Rectal smooth muscle tissue (tissue), 1 donor: Measurements from ENCODE around the gene ZBTB4.
"Not testable (repeated sequence)": the region's sequence is repeated elsewhere in the genome, so short reads cannot be mapped to it uniquely, and the experiment has no call there.

ENCODE experiments used
- H3K27ac ChIP-seq: one replicate; pipeline ENCODE4 v1.7.0; 2013; ENCODE audit warnings: low read depth, low read length, inconsistent platforms
- H3K27me3 ChIP-seq: one replicate; pipeline ENCODE4 v1.7.0; 2013; ENCODE audit warnings: low read length; ENCODE audit not compliant: control insufficient read depth, insufficient read depth
- H3K36me3 ChIP-seq: one replicate; pipeline ENCODE4 v1.7.0; 2013; ENCODE audit warnings: low read length; ENCODE audit not compliant: control insufficient read depth, insufficient read depth
- H3K4me1 ChIP-seq: one replicate; pipeline ENCODE4 v1.7.0; 2013; ENCODE audit warnings: low read length; ENCODE audit not compliant: control insufficient read depth, insufficient read depth
- H3K4me3 ChIP-seq: one replicate; pipeline ENCODE4 v1.7.0; 2013; ENCODE audit warnings: low read length
- H3K9ac ChIP-seq: one replicate; pipeline ENCODE4 v1.7.0; 2013; ENCODE audit warnings: low read length

ZBTB4 gene

GRCh38 chr17:7476494-7476893 is 2.9 kb downstream of the ZBTB4 start:
- Histone ChIP-seq H3K27me3 (no peaks in the 10 kb centered on the region), H3K36me3 (no peaks in the 10 kb centered on the region), H3K4me3 (peak overlapping the region; percentile 35), H3K9ac (no peak overlapping the region), H3K4me1 (peaks cover 21% of the 10 kb centered on the region), H3K27ac (peak overlapping the region; percentile 99)

- H3K27ac ChIP-seq = peak overlapping the region; percentile 99
- no peaks in the 10 kb centered on the region for H3K27me3 ChIP-seq
- no peak overlapping the region for H3K4me3 ChIP-seq
- peaks cover 21% of the 10 kb centered on the region for H3K4me1 ChIP-seq
- no peak overlapping the region for H3K9ac ChIP-seq
- H3K36me3 ChIP-seq = no peaks in the 10 kb centered on the region
Observed at GRCh38 chr17:7475764-7476422, 3.5 kb downstream of the ZBTB4 start.

DNA sequence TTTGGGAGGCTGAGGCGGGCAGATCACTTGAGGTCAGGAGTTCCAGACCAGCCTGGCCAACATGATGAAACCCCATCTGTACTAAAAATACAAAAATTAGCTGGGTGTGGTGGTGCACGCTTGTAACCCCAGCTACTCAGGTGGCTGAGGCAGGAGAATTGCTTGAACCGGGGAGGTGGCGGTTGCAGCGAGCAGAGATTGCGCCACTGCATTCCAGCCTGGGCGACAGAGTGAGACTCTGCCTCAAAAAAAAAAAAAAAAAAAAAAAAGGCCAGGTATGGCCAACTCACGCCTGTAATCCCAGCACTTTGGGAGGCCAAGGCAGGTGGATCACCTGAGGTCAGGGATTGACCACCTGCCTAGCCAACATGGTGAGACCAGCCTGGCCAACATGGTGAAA is 4.7 kb downstream of the ZBTB4 start:
- H3K4me1 ChIP-seq = peaks cover 16% of the 10 kb centered on the region
- peak overlapping the region; percentile 99 for H3K27ac ChIP-seq
- H3K4me3 ChIP-seq, H3K36me3 ChIP-seq, H3K9ac ChIP-seq, H3K27me3 ChIP-seq: not testable (repeated sequence)

GRCh38 chr17:7471729-7472128 is 7.7 kb downstream of the ZBTB4 start:
- peaks cover 11% of the 10 kb centered on the region for H3K4me1 ChIP-seq
- H3K27me3 ChIP-seq = no peaks in the 10 kb centered on the region
- no peak overlapping the region for H3K9ac ChIP-seq
- no peak overlapping the region for H3K27ac ChIP-seq
- H3K36me3 ChIP-seq = no peaks in the 10 kb centered on the region
- H3K4me3 ChIP-seq = no peak overlapping the region

DNA sequence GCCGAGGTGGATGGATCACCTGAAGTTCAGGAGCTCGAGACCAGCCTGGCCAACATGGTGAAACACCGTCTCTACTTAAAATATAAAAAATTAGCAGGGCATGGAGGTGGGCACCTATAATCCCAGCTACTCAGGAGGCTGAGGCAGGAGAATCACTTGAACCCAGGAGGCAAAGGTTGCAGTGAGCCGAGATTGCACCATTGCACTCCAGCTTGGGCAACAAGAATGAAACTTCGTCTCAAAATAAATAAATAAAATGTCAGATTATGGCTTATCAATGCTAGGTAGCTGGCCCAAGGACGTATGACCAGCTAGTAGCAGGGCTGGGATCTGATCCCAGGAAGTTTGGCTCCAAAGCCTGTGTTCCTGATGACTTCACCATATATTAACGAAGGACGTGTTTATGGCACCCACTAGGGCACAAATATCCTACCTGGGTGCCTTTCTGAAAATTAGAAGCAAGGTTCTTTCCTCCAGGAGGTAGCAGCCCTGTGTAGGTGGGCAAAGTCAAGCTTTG is 8.9 kb downstream of the ZBTB4 start:
- H3K36me3 ChIP-seq, H3K27ac ChIP-seq, H3K9ac ChIP-seq, H3K27me3 ChIP-seq, H3K4me3 ChIP-seq: not testable (repeated sequence)
- H3K4me1 ChIP-seq = peaks cover 10% of the 10 kb centered on the region

GRCh38 chr17:7469843-7470242 is 9.6 kb downstream of the ZBTB4 start:
- H3K9ac ChIP-seq, H3K4me3 ChIP-seq, H3K4me1 ChIP-seq, H3K27ac ChIP-seq, H3K36me3 ChIP-seq, H3K27me3 ChIP-seq: not testable (repeated sequence)

GRCh38 chr17:7468804-7469389 is 10.5 kb downstream of the ZBTB4 start:
- H3K27ac ChIP-seq = no peak overlapping the region
- peaks cover 6% of the 10 kb centered on the region for H3K36me3 ChIP-seq
- no peaks in the 10 kb centered on the region for H3K27me3 ChIP-seq
- H3K9ac ChIP-seq = no peak overlapping the region
- peaks cover 8% of the 10 kb centered on the region for H3K4me1 ChIP-seq
- no peak overlapping the region for H3K4me3 ChIP-seq

DNA sequence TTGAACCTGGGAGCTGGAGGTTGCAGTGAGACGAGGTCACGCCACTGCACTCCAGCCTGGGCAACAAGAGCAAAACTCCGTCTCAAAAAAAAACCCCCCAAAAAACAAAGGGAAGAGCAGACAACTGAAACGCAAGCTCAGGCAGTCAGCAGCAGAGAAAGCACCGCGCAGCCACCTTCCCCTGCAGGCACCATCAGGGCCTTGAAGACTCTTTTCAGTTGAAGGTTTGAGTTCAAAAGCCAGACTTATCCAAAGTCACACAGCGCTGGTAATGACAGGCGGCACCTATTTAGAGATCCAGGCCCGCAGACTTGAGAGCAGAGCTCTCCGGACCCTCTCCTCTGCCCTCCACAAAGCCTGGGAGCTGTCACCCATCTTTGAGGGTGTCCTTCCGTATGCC is 11.1 kb downstream of the ZBTB4 start:
- peaks cover 8% of the 10 kb centered on the region for H3K4me1 ChIP-seq
- H3K36me3 ChIP-seq = peaks cover 7% of the 10 kb centered on the region
- H3K27ac ChIP-seq = no peak overlapping the region

GRCh38 chr17:7467498-7467897 is 11.9 kb downstream of the ZBTB4 start:
- peaks cover 8% of the 10 kb centered on the region for H3K4me1 ChIP-seq
- H3K27ac ChIP-seq = peak overlapping the region; percentile 34
- H3K36me3 ChIP-seq = peaks cover 11% of the 10 kb centered on the region
- H3K4me3 ChIP-seq = no peak overlapping the region
- H3K27me3 ChIP-seq = no peaks in the 10 kb centered on the region
- H3K9ac ChIP-seq = no peak overlapping the region

More for the DNA sequence above, 11.1 kb downstream of the ZBTB4 start:
- Histone ChIP-seq H3K9ac (no peak overlapping the region), H3K4me3 (no peak overlapping the region), H3K27me3 (no peaks in the 10 kb centered on the region)

DNA sequence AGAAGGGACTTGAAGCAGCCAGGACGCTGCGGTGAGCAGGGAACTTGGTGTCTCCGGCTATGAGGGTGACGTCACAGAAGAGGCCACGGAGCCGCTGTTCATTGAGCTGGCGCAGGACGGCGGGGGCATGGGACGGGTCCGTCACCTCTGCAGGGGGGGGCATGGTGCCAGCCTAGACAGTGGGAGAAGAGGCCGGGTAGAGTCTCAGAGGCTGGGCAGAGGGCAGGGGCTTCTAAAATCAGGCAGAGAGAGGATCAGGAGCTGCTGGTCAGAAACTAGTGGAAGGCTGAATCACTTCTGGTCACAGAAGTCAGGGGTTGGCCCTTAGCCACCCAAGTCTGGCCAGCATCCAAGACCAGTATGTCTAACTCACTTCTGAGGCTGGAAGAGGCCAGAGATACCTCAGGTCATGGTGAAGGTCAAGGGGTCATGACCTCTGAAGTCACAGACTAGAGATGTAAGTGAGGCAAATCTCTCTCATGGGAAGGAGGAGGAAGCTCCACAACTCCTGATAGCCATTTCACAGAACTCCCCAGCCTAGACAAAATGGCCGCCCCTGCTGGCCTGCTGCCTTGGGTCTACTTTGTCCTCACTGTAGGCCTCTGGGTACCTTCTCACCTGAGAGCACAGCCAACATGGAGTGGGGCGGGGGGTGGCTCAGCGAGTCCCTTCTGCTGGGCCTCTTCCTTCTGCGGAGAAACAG is 12.6 kb downstream of the ZBTB4 start:
- no peaks in the 10 kb centered on the region for H3K27me3 ChIP-seq
- no peak overlapping the region for H3K9ac ChIP-seq
- peaks cover 8% of the 10 kb centered on the region for H3K4me1 ChIP-seq
- peak overlapping the region; percentile 34 for H3K27ac ChIP-seq
- H3K36me3 ChIP-seq = peaks cover 11% of the 10 kb centered on the region
- H3K4me3 ChIP-seq = no peak overlapping the region

- Histone ChIP-seq H3K4me3 (no peak overlapping the region), H3K27ac (no peak overlapping the region), H3K36me3 (peaks cover 11% of the 10 kb centered on the region), H3K9ac (no peak overlapping the region), H3K27me3 (no peaks in the 10 kb centered on the region), H3K4me1 (peaks cover 8% of the 10 kb centered on the region)
Observed at GRCh38 chr17:7466318-7466638, 13.2 kb downstream of the ZBTB4 start.

- no peak overlapping the region for H3K27ac ChIP-seq
- peaks cover 11% of the 10 kb centered on the region for H3K36me3 ChIP-seq
Observed at GRCh38 chr17:7465597-7466275, 13.7 kb downstream of the ZBTB4 start.

More at GRCh38 chr17:7465597-7466275, 13.7 kb downstream of the ZBTB4 start:
- Histone ChIP-seq H3K27me3 (no peaks in the 10 kb centered on the region), H3K4me3 (no peak overlapping the region), H3K4me1 (peaks cover 8% of the 10 kb centered on the region), H3K9ac (no peak overlapping the region)
